Ishikawa (cell line): Measurements from ENCODE around the gene ZNF473.

ENCODE experiments used
- CEBPB ChIP-seq: IDR thresholded peaks from 2 replicates; pipeline ENCODE4 v1.6.1; 2012
- CREB1 ChIP-seq: IDR thresholded peaks from 2 replicates; pipeline ENCODE4 v1.6.1; 2012; ENCODE audit warnings: low read depth
- TAF1 ChIP-seq: IDR thresholded peaks from 2 replicates; pipeline ENCODE4 v1.6.1; 2012; ENCODE audit warnings: low read depth, mild to moderate bottlenecking
- YY1 ChIP-seq: IDR thresholded peaks from 2 replicates; pipeline ENCODE4 v1.6.1; 2012; ENCODE audit warnings: low read depth
- TF ChIP-seq, protein P1 (sequence below): IDR thresholded peaks from 2 replicates; pipeline ENCODE4 v1.6.1; 2012; ENCODE audit warnings: low read depth, mild to moderate bottlenecking

DNA sequence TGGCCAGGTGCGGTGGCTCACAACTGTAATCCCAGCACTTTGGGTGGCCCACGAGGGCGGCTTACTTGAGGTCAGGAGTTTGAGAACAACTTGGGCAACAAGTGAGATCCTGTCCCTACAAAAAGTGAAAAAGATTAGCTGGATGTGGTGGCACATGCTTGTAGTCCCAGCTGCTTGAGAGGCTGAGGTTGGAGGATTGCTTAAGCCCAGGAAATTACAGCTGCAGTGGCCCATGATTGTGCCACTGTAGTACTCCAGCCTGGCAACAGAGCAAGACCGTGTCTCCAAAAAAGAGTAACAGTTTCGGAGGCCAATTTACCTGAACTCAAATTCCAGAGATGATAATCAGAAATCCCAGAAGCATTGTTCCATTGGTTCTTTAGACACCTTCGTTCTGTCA, 4.4 kb downstream of the ZNF473 start:
- TF ChIP-seq YY1 (no peak), CREB1 (no peak), CEBPB (no peak), TAF1 (no peak)
- TF ChIP-seq, protein P1, sequence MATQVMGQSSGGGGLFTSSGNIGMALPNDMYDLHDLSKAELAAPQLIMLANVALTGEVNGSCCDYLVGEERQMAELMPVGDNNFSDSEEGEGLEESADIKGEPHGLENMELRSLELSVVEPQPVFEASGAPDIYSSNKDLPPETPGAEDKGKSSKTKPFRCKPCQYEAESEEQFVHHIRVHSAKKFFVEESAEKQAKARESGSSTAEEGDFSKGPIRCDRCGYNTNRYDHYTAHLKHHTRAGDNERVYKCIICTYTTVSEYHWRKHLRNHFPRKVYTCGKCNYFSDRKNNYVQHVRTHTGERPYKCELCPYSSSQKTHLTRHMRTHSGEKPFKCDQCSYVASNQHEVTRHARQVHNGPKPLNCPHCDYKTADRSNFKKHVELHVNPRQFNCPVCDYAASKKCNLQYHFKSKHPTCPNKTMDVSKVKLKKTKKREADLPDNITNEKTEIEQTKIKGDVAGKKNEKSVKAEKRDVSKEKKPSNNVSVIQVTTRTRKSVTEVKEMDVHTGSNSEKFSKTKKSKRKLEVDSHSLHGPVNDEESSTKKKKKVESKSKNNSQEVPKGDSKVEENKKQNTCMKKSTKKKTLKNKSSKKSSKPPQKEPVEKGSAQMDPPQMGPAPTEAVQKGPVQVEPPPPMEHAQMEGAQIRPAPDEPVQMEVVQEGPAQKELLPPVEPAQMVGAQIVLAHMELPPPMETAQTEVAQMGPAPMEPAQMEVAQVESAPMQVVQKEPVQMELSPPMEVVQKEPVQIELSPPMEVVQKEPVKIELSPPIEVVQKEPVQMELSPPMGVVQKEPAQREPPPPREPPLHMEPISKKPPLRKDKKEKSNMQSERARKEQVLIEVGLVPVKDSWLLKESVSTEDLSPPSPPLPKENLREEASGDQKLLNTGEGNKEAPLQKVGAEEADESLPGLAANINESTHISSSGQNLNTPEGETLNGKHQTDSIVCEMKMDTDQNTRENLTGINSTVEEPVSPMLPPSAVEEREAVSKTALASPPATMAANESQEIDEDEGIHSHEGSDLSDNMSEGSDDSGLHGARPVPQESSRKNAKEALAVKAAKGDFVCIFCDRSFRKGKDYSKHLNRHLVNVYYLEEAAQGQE, result no peak
